Activated CD4-positive, alpha-beta T cell treated with anti-CD3 and anti-CD28 coated beads, Interleukin-2, Interleukin-6, amounts not matched to agents 100 ng/mL and 50 ng/mL, durations not matched to agents 16 hours and 8 hours (primary cell): ENCODE data around the gene ACYP2.
"Not testable (repeated sequence)": the region's sequence is repeated elsewhere in the genome, so short reads cannot be mapped to it uniquely, and the experiment has no call there.

Experiments used
- DNase-seq: peaks from one replicate; pipeline ENCODE4 v3.0.0-alpha.2; 2020

Gene ACYP2

DNA sequence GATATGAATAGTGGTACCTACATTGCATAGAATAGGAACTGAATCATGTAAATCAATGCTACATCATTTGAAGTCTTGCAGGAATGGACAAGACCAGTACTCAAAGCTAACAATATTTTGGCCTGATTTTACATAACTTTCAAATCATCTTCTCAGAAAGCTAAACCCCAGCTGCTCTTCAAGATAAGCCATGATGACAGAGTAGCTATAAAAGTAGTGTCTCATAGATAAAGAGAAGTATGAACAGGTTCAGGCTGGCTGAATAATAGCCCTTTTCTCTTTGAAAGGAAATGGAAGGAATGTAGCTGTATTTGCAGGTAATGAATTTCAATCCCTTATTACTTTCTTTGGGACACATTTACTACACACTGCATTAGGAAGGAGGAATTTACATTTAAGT lies 112.4 kb downstream of the ACYP2 start:
- no peak for DNase-seq

DNA sequence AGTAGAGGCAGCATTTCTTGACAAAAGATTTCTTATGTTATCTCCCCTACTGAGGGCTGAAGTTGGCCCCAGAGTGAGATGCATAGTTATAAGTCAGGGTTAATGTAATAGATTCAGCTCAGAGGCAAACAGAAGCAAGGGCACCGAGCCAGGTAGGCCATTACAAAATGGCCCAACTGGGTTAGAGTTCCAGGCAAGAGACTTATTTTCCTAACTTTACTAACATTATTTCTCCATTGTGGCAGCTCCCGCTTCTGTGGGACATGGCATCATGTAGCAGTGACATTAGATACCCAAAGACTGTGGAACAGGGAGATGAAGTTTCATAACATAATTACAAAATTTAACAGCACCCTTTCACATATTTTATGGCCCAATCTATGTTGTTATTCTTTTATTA lies 113.5 kb downstream of the ACYP2 start:
- DNase-seq = no peak

DNA sequence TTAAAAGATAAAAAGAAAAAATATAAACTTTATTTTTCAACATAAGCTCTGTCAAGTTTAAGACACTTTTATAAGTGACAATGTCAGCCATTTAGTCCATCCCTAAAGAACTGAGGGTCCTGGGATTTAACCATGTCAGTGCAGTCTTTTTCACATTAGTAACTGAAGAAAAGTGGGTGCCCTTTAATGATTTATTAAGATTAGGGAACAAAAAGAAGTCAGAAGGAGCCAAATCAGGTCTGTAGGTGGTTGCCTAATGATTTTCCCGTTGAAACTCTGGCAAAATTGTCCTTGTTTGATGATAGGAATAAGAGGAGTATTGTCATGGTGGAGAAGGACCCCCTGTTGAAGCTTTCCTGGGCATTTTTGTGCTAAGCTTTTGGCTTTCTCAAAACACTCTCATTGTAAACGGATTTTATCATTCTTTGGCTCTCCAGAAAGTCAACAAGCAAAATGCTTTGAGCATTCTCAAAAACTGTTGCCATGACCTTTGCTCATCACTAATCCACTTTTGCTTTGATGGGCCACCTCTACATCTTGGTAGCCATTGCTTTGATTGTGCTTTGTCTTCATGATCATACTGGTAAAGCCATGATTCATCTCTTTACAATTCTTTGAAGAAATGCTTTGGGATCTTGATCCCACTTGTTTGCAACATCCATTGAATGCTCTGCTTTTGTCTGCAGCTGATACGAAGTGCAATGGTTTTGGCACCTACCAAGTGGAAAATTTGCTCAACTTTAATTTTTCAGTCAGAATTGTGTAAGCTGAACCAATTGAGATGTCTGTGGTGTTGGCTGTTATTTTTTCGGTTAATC lies 118.6 kb downstream of the ACYP2 start:
- DNase-seq = no peak

DNA sequence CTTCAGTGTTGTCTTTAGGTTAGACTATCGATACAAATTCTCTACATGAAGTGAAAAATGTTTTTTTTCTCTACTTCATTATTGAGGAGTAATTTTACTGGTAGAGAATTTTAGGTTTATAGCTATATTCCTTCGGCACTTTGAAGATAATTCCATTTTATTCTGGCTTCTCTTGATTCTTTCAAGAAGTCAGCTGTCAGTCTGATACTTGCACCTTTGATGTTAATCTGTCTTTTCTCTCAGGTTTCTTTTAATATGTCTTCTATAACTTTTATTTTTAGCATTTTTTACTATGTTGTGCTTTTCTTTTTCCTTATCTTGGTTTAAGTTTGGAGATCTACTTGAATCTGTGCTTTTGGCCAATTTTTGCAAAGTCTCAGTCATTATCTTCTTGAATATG lies 122.0 kb downstream of the ACYP2 start:
- no peak for DNase-seq

DNA sequence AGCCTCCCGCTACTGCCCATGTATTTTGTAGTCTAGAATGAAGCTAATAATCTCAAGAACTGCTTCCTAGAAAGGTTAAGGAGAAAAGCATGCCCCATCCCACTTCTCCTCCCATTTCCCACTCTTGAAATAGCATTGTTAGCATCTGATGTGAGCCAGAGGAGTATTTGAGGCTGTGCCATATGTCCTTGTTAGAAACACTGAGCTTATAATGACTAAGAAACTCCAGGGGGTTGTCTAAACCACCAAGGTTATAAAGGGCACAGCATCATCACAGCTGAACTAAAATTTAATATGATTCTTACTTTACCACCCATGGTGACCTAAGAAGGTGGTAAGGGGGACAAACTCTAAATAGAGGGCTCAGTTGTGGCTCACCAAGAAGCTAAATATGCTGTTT lies 124.0 kb downstream of the ACYP2 start:
- DNase-seq = no peak

DNA sequence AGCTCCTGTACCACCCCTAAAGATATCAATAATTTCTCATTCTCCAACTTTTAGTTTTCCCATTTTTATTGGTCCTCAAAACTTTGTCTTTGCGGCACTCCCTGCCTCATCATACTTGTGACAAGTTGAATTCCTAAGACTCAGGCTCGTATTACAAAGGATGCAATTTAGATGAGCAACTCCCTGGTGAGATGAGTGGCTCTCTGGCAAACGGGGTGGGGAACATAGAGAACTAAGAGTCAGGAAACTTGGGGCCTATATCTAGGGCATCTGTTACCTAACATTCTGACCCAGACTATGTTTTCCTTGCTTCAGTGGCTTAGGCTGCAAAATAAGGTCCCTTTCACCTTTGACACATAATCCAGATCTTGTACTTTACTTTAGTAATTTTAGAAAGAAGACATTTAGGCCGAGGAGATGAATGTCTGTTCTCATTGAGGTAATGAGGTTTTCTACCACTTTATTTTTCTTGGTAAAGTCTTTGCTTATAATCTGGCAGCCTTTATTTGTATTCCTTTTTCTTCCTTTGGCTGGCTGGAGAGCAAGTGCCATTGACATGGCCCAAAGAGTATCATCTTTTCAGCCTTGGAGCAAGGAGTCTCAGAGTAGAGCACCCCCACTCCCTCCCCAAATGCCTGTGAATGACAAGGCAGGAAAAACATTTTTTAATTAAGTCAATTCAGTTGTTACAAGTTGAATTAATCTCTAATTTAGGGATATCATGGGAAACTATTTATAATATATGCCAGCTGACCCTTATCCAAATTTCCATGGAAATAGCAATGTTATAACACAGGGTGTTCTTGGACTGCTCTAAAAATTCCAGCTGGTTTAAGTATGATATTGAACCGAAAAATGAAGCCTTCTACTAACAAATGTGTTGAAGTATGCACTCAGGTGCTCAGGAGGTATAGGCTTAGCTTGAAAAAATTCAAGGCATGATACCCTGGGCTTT lies 125.4 kb downstream of the ACYP2 start:
- DNase-seq = no peak

DNA sequence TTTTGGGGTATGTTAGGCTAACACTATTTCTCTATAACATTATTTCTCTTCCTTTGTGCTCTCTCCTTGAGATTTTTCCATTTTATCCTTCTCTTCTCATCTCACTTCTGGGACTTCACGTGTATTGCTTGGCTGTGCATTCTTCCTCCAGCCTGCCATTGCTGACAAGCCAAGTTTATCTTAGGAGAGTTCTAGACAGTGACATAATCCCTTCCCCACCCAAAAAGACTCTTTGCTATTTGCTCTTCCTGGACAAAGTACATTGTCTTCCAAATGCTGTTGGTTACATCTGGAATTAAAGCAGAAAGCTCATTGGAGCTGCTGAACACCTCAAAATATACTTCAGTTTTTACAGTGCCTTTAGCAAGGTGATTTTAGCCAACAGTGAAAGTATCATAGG lies 131.7 kb downstream of the ACYP2 start:
- DNase-seq = no peak

DNA sequence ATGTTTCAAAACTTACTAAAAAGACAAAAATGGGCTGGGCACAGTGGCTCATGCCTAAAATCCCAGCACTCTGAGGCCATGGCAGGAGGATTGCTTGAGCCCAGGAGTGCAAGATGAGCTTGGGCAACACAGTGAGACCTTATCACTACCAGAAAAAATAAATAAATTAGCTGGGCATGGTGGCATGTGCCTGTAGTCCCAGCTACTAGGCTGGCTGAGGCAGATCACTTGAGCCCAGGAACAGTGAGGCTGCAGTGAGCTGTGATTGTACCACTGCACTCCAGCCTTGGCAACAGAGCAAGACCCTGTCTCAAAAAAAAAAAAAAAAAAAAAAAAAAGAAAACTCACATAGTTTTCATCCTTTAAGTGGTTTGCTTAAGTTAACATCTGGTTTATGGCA lies 134.2 kb downstream of the ACYP2 start:
- DNase-seq = no peak

DNA sequence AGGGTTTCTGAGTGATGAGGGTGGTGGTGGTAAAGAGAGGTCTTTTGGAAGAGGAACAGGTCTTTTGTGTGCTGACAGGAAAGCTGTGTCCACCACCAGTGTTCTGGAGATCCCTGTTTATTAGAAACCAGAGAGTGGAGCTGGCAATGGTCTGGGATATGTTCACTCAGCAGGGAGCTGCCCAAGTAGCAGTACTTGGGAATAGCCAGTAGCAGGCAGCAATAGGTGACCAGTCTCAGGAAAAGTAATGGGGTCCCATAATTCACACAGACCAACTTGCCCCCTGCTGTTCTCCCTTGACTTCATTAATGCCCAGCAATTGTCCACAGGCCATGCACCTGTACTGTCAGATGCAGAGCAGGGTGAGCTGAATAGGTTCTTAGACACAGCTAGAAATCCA lies 138.8 kb downstream of the ACYP2 start:
- DNase-seq = no peak

DNA sequence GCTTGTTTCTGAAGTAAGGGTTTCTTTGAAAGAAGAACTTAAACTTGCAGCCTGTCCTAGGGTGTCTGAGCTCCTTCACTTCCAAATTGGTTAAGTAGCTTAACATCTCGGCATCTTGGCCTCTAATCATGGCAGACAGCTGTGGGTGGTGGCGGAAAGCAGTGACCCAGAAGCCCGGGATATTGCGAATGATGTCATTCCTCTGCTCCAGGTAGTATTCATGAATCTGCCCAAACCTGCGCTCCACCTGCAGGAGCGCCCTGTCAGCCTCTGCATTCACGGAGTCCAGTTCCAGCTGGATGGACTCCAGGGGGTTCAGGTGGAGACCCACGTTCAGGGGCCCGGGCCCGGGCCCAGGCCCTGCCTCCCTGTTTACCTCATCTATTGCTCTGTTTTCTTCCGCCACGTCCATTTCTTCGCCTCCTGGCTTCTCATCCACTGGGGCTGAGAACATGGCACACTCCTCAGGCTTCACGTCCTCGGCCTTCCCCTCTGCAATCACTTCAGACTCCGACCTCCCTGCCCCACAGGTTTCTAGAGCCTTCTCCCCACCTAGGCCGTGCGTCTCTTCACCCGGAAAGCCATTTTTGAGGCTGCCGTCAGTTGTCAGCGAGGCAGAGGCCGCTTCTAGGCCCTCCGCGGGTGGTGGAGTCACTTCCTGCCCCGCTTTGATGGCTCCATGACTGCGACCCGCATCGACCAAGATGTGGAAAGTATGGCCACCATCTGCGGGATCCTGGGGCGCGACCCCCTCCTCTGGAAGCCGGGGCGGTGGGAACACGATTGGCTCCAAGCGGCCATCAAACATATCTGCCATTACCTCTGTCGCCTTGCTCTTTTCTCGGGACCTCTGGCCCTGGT lies 140.0 kb downstream of the ACYP2 start:
- DNase-seq = no peak

DNA sequence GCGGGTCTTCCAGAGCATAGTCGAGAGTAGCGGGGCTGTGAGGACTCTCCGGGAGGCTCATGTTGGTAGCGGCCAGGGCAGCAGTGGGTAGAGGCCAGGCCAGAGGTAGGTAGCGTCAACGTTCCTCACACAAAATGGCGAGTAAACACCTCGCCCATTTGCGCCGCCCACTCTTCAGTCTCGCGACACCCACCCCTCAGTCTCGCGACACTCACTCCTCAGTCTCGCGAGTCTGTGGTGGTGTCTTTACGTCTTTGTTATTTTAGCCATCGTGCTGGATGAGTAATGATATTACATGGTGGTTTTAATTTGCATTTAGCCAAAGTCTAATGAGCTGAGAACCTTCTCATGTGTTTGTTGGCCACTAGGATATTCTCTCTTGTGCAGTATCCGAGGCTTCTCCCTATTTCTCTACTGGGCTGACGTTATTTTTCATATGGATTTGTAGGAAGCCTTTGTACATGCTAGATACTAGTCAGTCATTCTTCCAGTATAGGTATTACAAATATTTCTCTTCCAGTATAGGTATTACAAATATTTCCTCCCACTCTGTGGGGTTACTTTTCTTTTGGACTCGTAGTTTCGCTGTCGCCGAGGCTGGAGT lies 140.8 kb downstream of the ACYP2 start, which contains the start of gene TSPYL6:
TSS of gene TSPYL6 (minus strand) at position 139 of the 604 bp plus-strand sequence. CDS start at position 61, 78 bp downstream.
- no peak for DNase-seq

DNA sequence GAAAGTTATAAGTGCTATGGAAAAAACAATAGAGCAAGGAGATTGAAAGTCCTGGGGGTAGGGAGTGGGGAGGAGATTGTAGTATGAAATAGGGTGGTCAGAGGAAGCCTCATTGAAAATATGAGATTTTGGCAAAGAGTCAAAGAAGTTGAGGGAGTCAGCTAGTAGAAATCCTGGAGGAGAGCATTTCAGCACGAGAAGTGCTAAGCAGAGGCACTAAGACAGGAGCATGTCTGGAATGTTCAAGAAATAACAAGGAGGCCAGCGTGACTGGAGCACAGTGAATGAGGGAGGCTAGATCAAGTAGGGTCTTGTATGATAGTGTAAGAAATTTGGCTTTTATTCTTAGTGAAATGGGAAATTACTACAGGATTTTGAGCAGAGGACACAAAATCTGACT lies 142.8 kb downstream of the ACYP2 start:
- DNase-seq = no peak

DNA sequence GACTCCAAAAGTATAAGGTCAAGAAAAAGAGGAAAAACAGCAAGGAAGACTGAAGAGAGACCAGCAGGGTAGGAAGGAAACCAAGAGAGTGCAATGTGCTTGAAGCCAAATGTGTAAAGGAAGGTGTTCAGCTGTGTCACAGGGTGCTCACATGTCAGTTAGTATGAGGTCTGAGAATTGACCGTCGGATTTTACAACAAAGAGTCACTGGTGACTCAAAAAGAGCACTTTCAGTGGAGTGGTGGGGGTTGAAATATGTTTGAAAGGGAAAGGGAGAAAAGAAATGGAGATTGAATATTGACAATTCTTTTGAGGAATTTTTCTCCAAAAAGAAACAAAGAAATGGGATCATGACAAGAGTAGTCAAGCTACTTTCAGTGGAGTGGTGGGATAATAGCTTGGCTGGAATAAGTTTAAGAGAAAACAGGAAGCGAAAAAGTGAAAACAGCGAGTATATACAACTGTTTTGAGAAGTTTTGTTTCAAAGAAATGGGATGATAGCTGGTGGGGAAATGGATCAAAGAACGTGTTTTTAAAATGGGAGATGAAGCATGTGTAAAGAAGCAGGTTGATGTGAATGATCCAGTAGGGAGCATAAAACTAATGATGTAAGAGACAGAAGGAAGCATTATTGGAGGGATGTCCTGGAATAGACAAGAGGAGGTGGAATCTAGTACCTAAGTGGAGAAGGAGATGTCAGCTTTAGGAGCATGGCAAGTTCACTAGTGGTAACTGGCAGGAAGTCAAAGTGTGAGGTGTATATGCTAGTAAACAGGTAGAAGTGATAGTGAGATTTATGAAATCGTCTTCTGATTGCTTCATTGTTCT lies 144.2 kb downstream of the ACYP2 start:
- no peak for DNase-seq

DNA sequence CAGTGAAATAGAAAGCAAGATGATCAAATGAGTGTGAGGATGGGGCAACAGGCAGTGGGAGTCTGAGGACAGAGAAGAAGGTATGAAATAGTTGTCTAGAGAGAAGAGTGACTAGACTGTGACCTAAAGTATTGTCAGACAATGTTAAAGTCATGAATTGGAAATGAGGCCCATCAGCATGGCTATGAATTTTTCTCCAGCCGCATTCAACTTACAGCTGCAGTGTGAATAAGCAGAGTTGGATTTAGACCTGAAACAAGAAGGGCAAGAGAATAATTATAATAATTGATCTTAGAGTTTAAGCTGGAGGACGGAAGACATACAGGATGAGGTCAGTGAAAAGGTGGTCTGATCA lies 144.8 kb downstream of the ACYP2 start:
- DNase-seq = no peak

DNA sequence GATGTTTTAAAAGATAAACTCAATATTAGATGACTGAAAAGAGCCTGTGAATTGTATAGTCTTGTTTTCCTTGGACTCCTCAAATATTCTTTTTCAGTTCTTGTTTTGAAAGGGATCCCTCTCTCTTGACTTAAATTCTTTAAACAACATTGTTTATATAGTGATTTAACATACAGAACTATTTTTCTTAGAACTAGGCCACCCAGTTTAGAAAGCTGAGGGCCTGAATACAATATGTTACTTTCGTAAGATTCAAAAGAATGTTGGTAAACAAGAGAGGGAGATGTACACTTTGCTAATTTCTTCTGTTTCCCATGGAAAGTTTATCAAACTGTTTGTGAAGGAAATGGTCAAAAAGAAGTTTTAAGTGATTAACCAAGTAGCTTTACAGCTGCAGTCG lies 146.1 kb downstream of the ACYP2 start:
- DNase-seq = no peak

DNA sequence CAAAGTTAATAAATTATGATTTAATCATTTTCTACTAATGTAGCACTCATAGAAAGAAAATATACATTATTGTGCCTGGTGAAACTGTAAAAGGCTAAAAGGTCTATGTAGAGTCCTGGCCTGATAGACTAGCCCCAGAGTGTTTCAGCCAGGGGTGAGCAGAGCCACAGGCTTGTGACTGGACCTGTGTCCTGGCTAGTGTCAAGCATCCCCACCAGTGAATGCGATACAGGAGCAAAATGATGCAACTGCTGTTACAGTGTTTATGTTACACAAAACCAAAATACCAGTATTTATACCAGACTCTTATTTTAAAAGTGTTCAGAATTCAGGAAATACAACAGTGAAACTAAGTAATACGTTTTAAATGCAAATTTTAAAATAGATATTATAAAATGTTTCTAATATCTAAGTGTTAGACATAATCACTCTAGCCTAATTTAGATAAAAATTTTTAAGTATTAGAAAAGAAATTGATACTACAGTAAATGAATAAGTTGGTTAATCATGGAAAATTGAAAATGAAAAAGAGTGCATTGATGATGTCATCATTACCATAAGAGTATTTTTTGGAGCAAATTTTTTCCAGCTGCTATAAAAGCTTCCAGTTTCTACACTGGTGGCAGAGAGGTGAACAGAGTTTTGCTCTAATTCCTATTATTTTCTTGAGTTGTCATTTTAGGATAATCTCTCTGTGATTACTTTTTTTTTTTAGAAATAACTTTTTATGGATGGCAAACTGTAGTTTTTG lies 146.8 kb downstream of the ACYP2 start:
- DNase-seq = no peak

DNA sequence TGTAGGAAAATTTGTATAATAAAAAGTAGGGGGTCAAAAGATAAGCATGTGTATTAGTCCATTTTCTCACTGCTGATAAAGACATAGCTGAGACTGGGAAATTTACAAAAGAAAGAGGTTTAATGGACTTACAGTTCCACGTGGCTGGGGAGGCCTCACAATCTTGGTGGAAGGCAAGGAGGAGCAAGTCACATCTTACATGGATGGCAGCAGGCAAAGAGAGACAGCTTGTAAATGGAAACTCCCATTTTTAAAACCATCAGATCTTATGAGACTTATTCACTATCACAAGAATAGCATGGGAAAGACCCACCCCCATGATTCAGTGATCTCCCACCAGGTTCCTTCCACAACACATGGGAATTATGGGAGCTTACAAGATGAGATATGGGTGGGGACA lies 149.7 kb downstream of the ACYP2 start:
- DNase-seq = not testable (repeated sequence)

DNA sequence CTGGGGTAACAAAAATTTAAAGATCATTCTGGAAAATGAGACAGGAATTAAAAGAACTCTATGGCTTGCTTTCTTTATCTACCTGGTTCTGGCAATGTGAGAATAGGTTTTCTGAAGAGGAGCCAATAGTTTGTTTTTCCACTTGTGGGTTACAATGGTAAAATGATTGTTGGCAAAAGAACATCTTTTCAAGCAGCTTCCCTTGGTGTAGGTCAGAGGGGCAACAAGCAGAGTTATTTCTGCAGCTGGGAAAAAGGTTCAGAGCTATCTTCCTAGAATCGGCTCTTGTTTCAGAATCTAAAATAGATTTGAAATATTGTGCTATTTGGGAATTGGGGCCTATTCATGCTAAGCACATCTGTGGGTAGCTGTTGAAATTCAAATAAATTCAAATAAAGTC lies 152.2 kb downstream of the ACYP2 start:
- no peak for DNase-seq

DNA sequence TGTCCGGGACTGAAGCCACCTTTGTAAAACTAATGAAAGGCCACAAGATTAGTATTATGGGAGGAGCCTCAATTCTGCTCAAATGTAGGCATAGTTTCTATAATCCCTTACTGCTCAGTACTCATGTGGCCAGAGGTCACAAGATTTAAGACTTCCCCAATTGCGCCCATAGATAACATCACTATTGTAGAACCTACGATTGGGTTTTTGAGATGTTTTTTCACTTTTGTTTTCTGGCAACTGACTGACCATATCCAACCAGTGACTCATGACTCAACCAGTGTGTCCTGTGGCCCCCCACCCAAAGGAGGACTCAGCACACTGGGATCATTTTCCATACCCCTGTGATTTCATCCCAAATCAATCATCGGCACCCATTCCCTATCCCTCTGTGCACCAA lies 155.8 kb downstream of the ACYP2 start:
- no peak for DNase-seq

DNA sequence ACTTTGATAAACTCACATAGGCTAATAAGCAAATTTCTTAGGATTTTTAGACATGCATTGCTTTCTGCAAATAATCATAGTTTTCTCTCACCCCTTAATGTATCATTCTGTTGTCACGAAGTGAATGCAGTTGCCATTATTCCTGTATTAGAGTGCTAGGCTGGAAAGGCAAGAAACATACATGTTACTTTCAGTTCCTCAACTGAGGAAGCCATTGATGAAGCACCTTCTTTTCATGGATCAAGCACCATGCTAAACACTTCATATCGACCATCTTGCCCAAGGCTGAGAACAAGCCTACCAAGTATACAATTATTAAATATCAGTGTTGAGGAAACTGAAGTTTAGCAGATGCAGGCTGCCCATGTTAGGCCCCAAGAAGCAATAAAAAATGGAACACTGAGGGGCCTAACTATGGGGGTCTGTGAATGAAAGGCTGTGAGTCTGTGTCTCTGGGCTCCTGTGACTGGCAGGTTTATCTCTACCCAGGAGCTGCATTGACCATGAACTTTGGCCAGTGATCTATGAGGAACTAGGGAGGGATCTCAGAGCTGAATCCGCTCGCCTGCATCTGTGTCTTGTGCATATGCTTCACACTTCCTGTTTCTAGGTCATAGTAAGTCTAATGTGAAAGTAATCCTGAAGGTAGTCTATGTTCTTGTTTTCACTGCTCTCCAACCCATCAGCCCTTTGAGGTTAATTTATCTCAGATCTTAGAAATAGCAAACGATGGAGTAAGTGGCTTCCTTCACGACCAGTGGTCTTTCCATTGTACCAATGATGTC lies 156.6 kb downstream of the ACYP2 start:
- DNase-seq = no peak
